Tibial nerve (tissue), 4 donors: ENCODE measurements around the gene CCR5AS.

Source experiments
- DNase-seq, 2 donors: peaks; one replicate each; pipeline ENCODE4 v3.0.0-alpha.2; 2019; ENCODE audit warnings: low spot score in 2 of 2
- H3K27ac ChIP-seq, 4 donors: fragments of 200-600 bp; sonication (generic) in 3 of 4; one replicate each; pipeline ENCODE4 v1.5.1; 2017 to 2019; ENCODE audit warnings: mild to moderate bottlenecking in 1 of 4
- H3K27me3 ChIP-seq, 2 donors: fragments of 200-600 bp; sonication (generic) in 1 of 2; one replicate each; pipeline versions ENCODE4 v1.5.1 to v1.6.0; 2017 to 2019
- H3K36me3 ChIP-seq, 3 donors: fragments of 200-600 bp; sonication (generic); one replicate each; pipeline ENCODE4 v1.5.1; 2018 to 2019
- H3K4me1 ChIP-seq, 4 donors: fragments of 200-600 bp; sonication (generic) in 3 of 4; one replicate each; pipeline ENCODE4 v1.5.1; 2017 to 2019
- H3K4me3 ChIP-seq, 4 donors: fragments of 200-600 bp; sonication (generic) in 3 of 4; one replicate each; pipeline ENCODE4 v1.5.1; 2017 to 2019; ENCODE audit warnings: mild to moderate bottlenecking in 1 of 4, moderate library complexity in 1 of 4
- H3K9me3 ChIP-seq, 4 donors: fragments of 200-600 bp; sonication (generic) in 3 of 4; one replicate each; pipeline ENCODE4 v1.5.1; 2017 to 2019
- CTCF ChIP-seq, 5 experiments: fragments of 200-600 bp in 3 of 5; fragments of 450-650 bp in 2 of 5; sonication (generic) in 3 of 5; IDR thresholded peaks; one replicate each; pipeline ENCODE4 v1.5.1; 2016 to 2019; ENCODE audit warnings: antibody characterized with exemption in 5 of 5, mild to moderate bottlenecking in 3 of 5, moderate library complexity in 2 of 5
- EP300 ChIP-seq, 2 donors: sonication (generic); formaldehyde crosslinking; IDR thresholded peaks; one replicate each; pipeline ENCODE4 v1.6.1; 2017; ENCODE audit warnings: antibody characterized with exemption in 2 of 2, mild to moderate bottlenecking in 1 of 2
- POLR2A ChIP-seq, 2 donors: fragments of 450-650 bp; IDR thresholded peaks; one replicate each; pipeline ENCODE4 v1.6.1; 2017; ENCODE audit warnings: antibody characterized with exemption in 2 of 2, mild to moderate bottlenecking in 2 of 2, moderate library complexity in 2 of 2
- WGBS, 2 donors: methylation state at CpG; one replicate each; pipeline ENCODE4 v1.1.5; 2018; 5-methylcytosine and 5-hydroxymethylcytosine counted together

CCR5AS gene

GRCh38 chr3:46406788-46407611 is at the start of gene CCR5AS, which contains the start of gene CCRL2:
CCR5AS (minus strand) TSS chr3:46407066.
CCRL2 (plus strand) TSS chr3:46407259; CDS start chr3:46408080, 821 bp downstream.
- Histone ChIP-seq H3K4me3 (peak within 1 kb of the TSS in 3 of 4 donors; percentile 25 to 36 (median 30)), H3K36me3 (no peaks in the 10 kb centered on the region), H3K4me1 (peaks cover 0 to 23% (median 5%) of the 10 kb centered on the region in 4 donors), H3K9me3 (no peaks in the 10 kb centered on the region), H3K27ac (peak within 1 kb of the TSS; percentile 22 to 82 (median 69)), H3K27me3 (no peaks in the 10 kb centered on the region)
- WGBS, 2 donors = 32 to 36% methylated on average over 20 of the region's 20 CpGs
- peak in 1 of 2 donors; percentile 52 for DNase-seq
- TF ChIP-seq POLR2A (IDR thresholded peaks at IDR 0.05) (no peak), EP300 (IDR thresholded peaks at IDR 0.05) (peak; percentile 15 to 74)

DNA sequence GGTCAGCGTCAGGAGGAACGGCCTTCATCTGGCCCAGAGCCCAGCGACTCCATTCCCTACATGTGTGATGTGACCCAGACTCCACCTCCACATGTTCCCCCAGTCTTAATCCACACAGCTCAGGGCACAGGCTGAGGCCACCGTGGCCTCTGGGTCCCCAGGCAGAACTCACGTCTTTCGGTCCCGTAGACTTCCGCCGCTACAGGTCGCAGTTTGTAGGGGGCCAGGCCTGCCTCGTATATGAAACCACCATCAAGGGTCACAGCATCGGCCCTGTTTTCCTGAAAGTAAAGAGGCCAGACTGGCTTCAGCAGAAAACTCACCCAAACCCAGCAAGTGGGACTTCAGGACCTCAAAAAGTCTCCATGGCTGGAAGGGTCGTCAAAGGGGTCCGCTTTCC is 49.3 kb upstream of the CCR5AS start:
- H3K4me1 ChIP-seq = no peaks in the 10 kb centered on the region
- H3K4me3 ChIP-seq = no peak overlapping the region
- H3K9me3 ChIP-seq = no peaks in the 10 kb centered on the region
- no peak overlapping the region for H3K27ac ChIP-seq
- H3K36me3 ChIP-seq = no peaks in the 10 kb centered on the region
- DNase-seq = no peak
- 86 to 87% methylated on average over 14 of the region's 14 CpGs for WGBS, 2 donors
- no peaks in the 10 kb centered on the region for H3K27me3 ChIP-seq
- no peak for TF ChIP-seq CTCF (IDR thresholded peaks at IDR 0.05)
- TF ChIP-seq EP300 (IDR thresholded peaks at IDR 0.05) = no peak
- no peak for TF ChIP-seq POLR2A (IDR thresholded peaks at IDR 0.05)

GRCh38 chr3:46455231-46456115 is 48.6 kb upstream of the CCR5AS start:
- no peak overlapping the region for H3K27ac ChIP-seq
- TF ChIP-seq EP300 (IDR thresholded peaks at IDR 0.05) (no peak), POLR2A (IDR thresholded peaks at IDR 0.05) (no peak), CTCF (IDR thresholded peaks at IDR 0.05) (no peak)
- no peaks in the 10 kb centered on the region for H3K4me1 ChIP-seq
- H3K9me3 ChIP-seq = no peaks in the 10 kb centered on the region
- WGBS, 2 donors = 74 to 79% methylated on average over 16 to 21 of the region's 21 CpGs
- DNase-seq = no peak
- H3K36me3 ChIP-seq = no peaks in the 10 kb centered on the region
- H3K27me3 ChIP-seq = peaks cover 0 to 4% of the 10 kb centered on the region in 2 donors
- no peak overlapping the region for H3K4me3 ChIP-seq

GRCh38 chr3:46454606-46455005 is 47.7 kb upstream of the CCR5AS start:
- no peak overlapping the region for H3K4me3 ChIP-seq

More at GRCh38 chr3:46454606-46455005, 47.7 kb upstream of the CCR5AS start:
- no peak overlapping the region for H3K27ac ChIP-seq
- peaks cover 0 to 5% of the 10 kb centered on the region in 2 donors for H3K27me3 ChIP-seq
- no peaks in the 10 kb centered on the region for H3K9me3 ChIP-seq
- WGBS, 2 donors = 71 to 77% methylated on average over 7 of the region's 7 CpGs
- no peak for DNase-seq
- H3K4me1 ChIP-seq = no peaks in the 10 kb centered on the region
- TF ChIP-seq CTCF (IDR thresholded peaks at IDR 0.05) (no peak), POLR2A (IDR thresholded peaks at IDR 0.05) (no peak), EP300 (IDR thresholded peaks at IDR 0.05) (no peak)
- H3K36me3 ChIP-seq = no peaks in the 10 kb centered on the region
